ENCODE measurements around the gene BTBD3. TPM values are rescaled to one million over a fixed set of nuclear protein-coding genes. Genes with fewer than 3 reads are reported as not detected.

BTBD3 gene
- total RNA-seq, 1 donor: 4.7 TPM

- no peaks in the 10 kb centered on the region for H3K4me1 ChIP-seq (ENCODE audit: insufficient read depth, low read length)
- H3K9me3 ChIP-seq (ENCODE audit: low read depth, low read length): no peaks in the 10 kb centered on the region
- H3K4me3 ChIP-seq (ENCODE audit: low read length): no peak overlapping the region
- no peaks in the 10 kb centered on the region for H3K27me3 ChIP-seq (ENCODE audit: insufficient read depth, low read length)
These were observed 17.8 kb downstream of the BTBD3 start for GRCh38 chr20:11935212-11936154.

GRCh38 chr20:11936157-11936556, 18.5 kb downstream of the BTBD3 start:
- Histone ChIP-seq H3K4me3 (ENCODE audit: low read length) (no peak overlapping the region), H3K4me1 (ENCODE audit: insufficient read depth, low read length) (no peaks in the 10 kb centered on the region), H3K9me3 (ENCODE audit: low read depth, low read length) (no peaks in the 10 kb centered on the region), H3K27me3 (ENCODE audit: insufficient read depth, low read length) (no peaks in the 10 kb centered on the region)

- Histone ChIP-seq H3K4me3 (ENCODE audit: low read length) (no peak overlapping the region), H3K9me3 (ENCODE audit: low read depth, low read length) (no peaks in the 10 kb centered on the region), H3K4me1 (ENCODE audit: insufficient read depth, low read length) (no peaks in the 10 kb centered on the region), H3K27me3 (ENCODE audit: insufficient read depth, low read length) (no peaks in the 10 kb centered on the region)
These were observed 19.5 kb downstream of the BTBD3 start for GRCh38 chr20:11937230-11937629.

GRCh38 chr20:11941593-11942246, 24.0 kb downstream of the BTBD3 start:
- H3K4me3 ChIP-seq (ENCODE audit: low read length): no peak overlapping the region
- no peaks in the 10 kb centered on the region for H3K9me3 ChIP-seq (ENCODE audit: low read depth, low read length)
- H3K4me1 ChIP-seq (ENCODE audit: insufficient read depth, low read length): no peaks in the 10 kb centered on the region
- no peaks in the 10 kb centered on the region for H3K27me3 ChIP-seq (ENCODE audit: insufficient read depth, low read length)

GRCh38 chr20:11943778-11944177, 26.1 kb downstream of the BTBD3 start:
- Histone ChIP-seq H3K9me3 (ENCODE audit: low read depth, low read length) (no peaks in the 10 kb centered on the region), H3K27me3 (ENCODE audit: insufficient read depth, low read length) (no peaks in the 10 kb centered on the region), H3K4me1 (ENCODE audit: insufficient read depth, low read length) (no peaks in the 10 kb centered on the region), H3K4me3 (ENCODE audit: low read length) (no peak overlapping the region)

- H3K27me3 ChIP-seq (ENCODE audit: insufficient read depth, low read length): no peaks in the 10 kb centered on the region
- no peak overlapping the region for H3K4me3 ChIP-seq (ENCODE audit: low read length)
- H3K9me3 ChIP-seq (ENCODE audit: low read depth, low read length): no peaks in the 10 kb centered on the region
- H3K4me1 ChIP-seq (ENCODE audit: insufficient read depth, low read length): no peaks in the 10 kb centered on the region
These were observed 31.1 kb downstream of the BTBD3 start for GRCh38 chr20:11948806-11949205.

- Histone ChIP-seq H3K27me3 (ENCODE audit: insufficient read depth, low read length) (no peaks in the 10 kb centered on the region), H3K4me1 (ENCODE audit: insufficient read depth, low read length) (no peaks in the 10 kb centered on the region), H3K4me3 (ENCODE audit: low read length) (no peak overlapping the region), H3K9me3 (ENCODE audit: low read depth, low read length) (no peaks in the 10 kb centered on the region)
These were observed 32.0 kb downstream of the BTBD3 start for GRCh38 chr20:11949711-11950110.

- no peaks in the 10 kb centered on the region for H3K4me1 ChIP-seq (ENCODE audit: insufficient read depth, low read length)
- no peaks in the 10 kb centered on the region for H3K9me3 ChIP-seq (ENCODE audit: low read depth, low read length)
- no peak overlapping the region for H3K4me3 ChIP-seq (ENCODE audit: low read length)
- H3K27me3 ChIP-seq (ENCODE audit: insufficient read depth, low read length): no peaks in the 10 kb centered on the region
These were observed 34.0 kb downstream of the BTBD3 start for GRCh38 chr20:11951696-11952095.

- H3K4me1 ChIP-seq (ENCODE audit: insufficient read depth, low read length): no peaks in the 10 kb centered on the region
- H3K4me3 ChIP-seq (ENCODE audit: low read length): no peak overlapping the region
- no peaks in the 10 kb centered on the region for H3K27me3 ChIP-seq (ENCODE audit: insufficient read depth, low read length)
- H3K9me3 ChIP-seq (ENCODE audit: low read depth, low read length): no peaks in the 10 kb centered on the region
These were observed 34.9 kb downstream of the BTBD3 start for GRCh38 chr20:11952639-11953038.

- H3K27me3 ChIP-seq (ENCODE audit: insufficient read depth, low read length): no peaks in the 10 kb centered on the region
- no peaks in the 10 kb centered on the region for H3K4me1 ChIP-seq (ENCODE audit: insufficient read depth, low read length)
- H3K9me3 ChIP-seq (ENCODE audit: low read depth, low read length): no peaks in the 10 kb centered on the region
- no peak overlapping the region for H3K4me3 ChIP-seq (ENCODE audit: low read length)
These were observed 40.2 kb downstream of the BTBD3 start for GRCh38 chr20:11957911-11958310.

GRCh38 chr20:11958855-11959254, 41.2 kb downstream of the BTBD3 start:
- Histone ChIP-seq H3K4me1 (ENCODE audit: insufficient read depth, low read length) (no peaks in the 10 kb centered on the region), H3K27me3 (ENCODE audit: insufficient read depth, low read length) (no peaks in the 10 kb centered on the region), H3K4me3 (ENCODE audit: low read length) (no peak overlapping the region), H3K9me3 (ENCODE audit: low read depth, low read length) (no peaks in the 10 kb centered on the region)

- Histone ChIP-seq H3K4me3 (ENCODE audit: low read length) (no peak overlapping the region), H3K9me3 (ENCODE audit: low read depth, low read length) (no peaks in the 10 kb centered on the region), H3K4me1 (ENCODE audit: insufficient read depth, low read length) (no peaks in the 10 kb centered on the region), H3K27me3 (ENCODE audit: insufficient read depth, low read length) (no peaks in the 10 kb centered on the region)
These were observed 47.9 kb downstream of the BTBD3 start for GRCh38 chr20:11965602-11966001.

GRCh38 chr20:11966186-11966585, 48.5 kb downstream of the BTBD3 start:
- H3K4me3 ChIP-seq (ENCODE audit: low read length): no peak overlapping the region
- H3K27me3 ChIP-seq (ENCODE audit: insufficient read depth, low read length): no peaks in the 10 kb centered on the region
- no peaks in the 10 kb centered on the region for H3K4me1 ChIP-seq (ENCODE audit: insufficient read depth, low read length)
- no peaks in the 10 kb centered on the region for H3K9me3 ChIP-seq (ENCODE audit: low read depth, low read length)

GRCh38 chr20:11970243-11970836, 52.6 kb downstream of the BTBD3 start:
- Histone ChIP-seq H3K4me1 (ENCODE audit: insufficient read depth, low read length) (no peaks in the 10 kb centered on the region), H3K9me3 (ENCODE audit: low read depth, low read length) (no peaks in the 10 kb centered on the region), H3K27me3 (ENCODE audit: insufficient read depth, low read length) (no peaks in the 10 kb centered on the region), H3K4me3 (ENCODE audit: low read length) (no peak overlapping the region)

- Histone ChIP-seq H3K27me3 (ENCODE audit: insufficient read depth, low read length) (no peaks in the 10 kb centered on the region), H3K9me3 (ENCODE audit: low read depth, low read length) (no peaks in the 10 kb centered on the region), H3K4me1 (ENCODE audit: insufficient read depth, low read length) (no peaks in the 10 kb centered on the region), H3K4me3 (ENCODE audit: low read length) (no peak overlapping the region)
These were observed 54.8 kb downstream of the BTBD3 start for GRCh38 chr20:11972478-11972877.

All from mononuclear cell (primary cell).